ENCODE measurements around the gene SLC9A4.
A peak's percentile ranks its signal among the peaks of the same experiment; 100 is the strongest.

Gene SLC9A4

GRCh38 chr2:102473020-102473419, at the start of gene SLC9A4:
Gene SLC9A4, plus strand, starts transcription at chr2:102473226. Its CDS starts 534 bp downstream, at chr2:102473760.
- DNase-seq, result peak; percentile 29 to 74

- no peak for DNase-seq
Observed at GRCh38 chr2:102423368-102423767, 49.7 kb upstream of the SLC9A4 start.

- DNase-seq, result no peak
Observed at GRCh38 chr2:102424754-102425153, 48.3 kb upstream of the SLC9A4 start.

- DNase-seq, result no peak
Observed at GRCh38 chr2:102425441-102426132, 47.4 kb upstream of the SLC9A4 start.

- no peak for DNase-seq
Observed at GRCh38 chr2:102427249-102427648, 45.8 kb upstream of the SLC9A4 start.

- no peak for DNase-seq
Observed at GRCh38 chr2:102428573-102428972, 44.5 kb upstream of the SLC9A4 start.

GRCh38 chr2:102432386-102432785, 40.6 kb upstream of the SLC9A4 start:
- DNase-seq, result no peak

- no peak for DNase-seq
Observed at GRCh38 chr2:102433973-102434654, 38.9 kb upstream of the SLC9A4 start.

GRCh38 chr2:102434655-102435381, 38.2 kb upstream of the SLC9A4 start:
- no peak for DNase-seq

- DNase-seq, result peak; percentile 11 to 22
Observed at GRCh38 chr2:102435741-102436140, 37.3 kb upstream of the SLC9A4 start.

GRCh38 chr2:102436323-102436722, 36.7 kb upstream of the SLC9A4 start:
- DNase-seq, result peak; percentile 64 to 83

- no peak for DNase-seq
Observed at GRCh38 chr2:102437122-102437521, 35.9 kb upstream of the SLC9A4 start.

- no peak for DNase-seq
Observed at GRCh38 chr2:102438111-102438510, 34.9 kb upstream of the SLC9A4 start.

- peak; percentile 14 to 15 for DNase-seq
Observed at GRCh38 chr2:102438578-102438977, 34.4 kb upstream of the SLC9A4 start.

GRCh38 chr2:102439065-102439695, 33.8 kb upstream of the SLC9A4 start:
- DNase-seq, result no peak

GRCh38 chr2:102442967-102443828, 29.8 kb upstream of the SLC9A4 start:
- peak; percentile 12 to 77 for DNase-seq

GRCh38 chr2:102444233-102444632, 28.8 kb upstream of the SLC9A4 start:
- DNase-seq, result no peak

GRCh38 chr2:102446936-102447335, 26.1 kb upstream of the SLC9A4 start:
- no peak for DNase-seq

- DNase-seq, result peak; percentile 25 to 79
Observed at GRCh38 chr2:102449370-102449974, 23.6 kb upstream of the SLC9A4 start.

- DNase-seq, result no peak
Observed at GRCh38 chr2:102451968-102452367, 21.1 kb upstream of the SLC9A4 start.

- no peak for DNase-seq
Observed at GRCh38 chr2:102453501-102453900, 19.5 kb upstream of the SLC9A4 start.

Data from inflammatory macrophage treated with lipopolysaccharide for 1 hour (primary cell).